GM12801 (cell line): ENCODE measurements around the gene LGALS14.

Experiments used
- CTCF ChIP-seq: IDR thresholded peaks from one replicate; pipeline ENCODE4 v1.5.1; 2011; ENCODE audit warnings: control low read depth; ENCODE audit not compliant: insufficient read length; ENCODE audit errors: extremely low read depth

The LGALS14 gene

GRCh38 chr19:39754971-39755370, 50.7 kb downstream of the LGALS14 start:
- no peak for TF ChIP-seq CTCF
